IPS-NIHi7 (cell line): ENCODE measurements around the gene RARG.
"Not testable (repeated sequence)": the region's sequence is repeated elsewhere in the genome, so short reads cannot be mapped to it uniquely, and the experiment has no call there.

Experiments
- DNase-seq: peaks from one replicate; pipeline ENCODE4 v3.0.0; 2012; ENCODE audit warnings: mixed read lengths; ENCODE audit errors: extremely low spot score

Gene RARG

DNA sequence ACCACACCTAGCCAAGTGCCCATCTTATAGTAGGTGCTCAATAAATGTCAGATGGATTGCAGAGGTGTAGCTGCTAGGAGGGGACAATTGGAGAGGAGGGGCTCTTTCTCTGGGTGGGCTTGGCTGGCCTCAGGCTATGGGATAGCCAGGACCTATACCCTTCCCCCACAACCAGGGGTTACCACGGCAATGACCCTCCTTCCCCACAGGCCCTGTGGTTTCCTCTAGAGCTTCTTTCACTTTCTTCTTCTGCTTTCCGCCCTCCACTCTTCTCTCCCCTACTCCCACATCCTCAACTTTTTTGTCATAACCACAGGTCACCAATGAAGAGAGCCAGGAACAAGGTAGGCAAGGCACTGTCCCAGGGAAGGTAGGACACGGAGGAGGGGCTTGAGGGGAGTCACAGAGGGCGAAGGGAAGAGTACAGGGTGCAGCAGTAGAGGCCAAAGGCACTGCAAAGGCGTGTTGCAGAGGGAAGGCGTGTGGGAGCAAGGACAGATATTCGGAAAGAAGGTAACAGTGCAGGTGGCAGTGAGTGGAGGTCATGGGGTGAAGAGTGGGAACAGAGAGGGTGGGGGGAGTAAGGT, 23.0 kb downstream of the RARG start:
- DNase-seq = no peak

- no peak for DNase-seq
These were observed 23.6 kb downstream of the RARG start for GRCh38 chr12:53208435-53208834.

GRCh38 chr12:53207042-53207441, 25.0 kb downstream of the RARG start, which contains the start of gene ITGB7:
Gene ITGB7, minus strand, starts transcription at chr12:53207251. Its CDS starts 6,808 bp downstream, at chr12:53200443.
- no peak for DNase-seq

DNA sequence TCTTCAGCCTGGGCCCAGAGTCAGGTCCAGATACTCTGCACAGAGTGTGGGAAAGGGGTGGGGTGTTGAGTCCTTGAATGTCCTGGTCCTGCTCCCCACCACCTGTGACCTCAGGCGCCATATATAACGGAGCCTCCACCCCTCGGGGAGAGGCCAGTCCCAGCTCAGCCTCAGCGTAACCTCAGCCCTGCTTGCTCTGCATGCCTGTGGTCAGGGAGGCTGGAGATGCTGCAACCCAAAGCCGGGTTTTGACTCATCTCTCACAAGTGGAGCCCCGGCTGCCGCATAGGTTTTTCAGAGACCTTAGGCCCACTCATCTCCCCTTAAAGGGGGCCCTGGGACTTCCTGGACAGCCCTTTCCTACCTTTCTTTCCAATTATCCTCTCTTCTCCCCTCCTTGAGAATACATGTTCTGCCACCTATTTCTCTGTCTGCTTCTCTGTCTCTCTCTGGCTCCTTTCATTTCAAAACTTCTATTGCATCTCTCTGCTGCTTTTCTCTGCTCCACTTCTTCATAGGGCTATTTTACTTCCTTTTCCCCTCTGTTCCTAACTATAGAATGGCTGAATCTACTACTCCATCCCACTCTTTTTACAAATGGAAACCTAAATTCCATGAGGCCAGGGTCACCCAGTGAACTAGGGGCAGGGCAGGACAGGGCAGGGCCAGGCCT, 26.1 kb downstream of the RARG start:
- DNase-seq = no peak

DNA sequence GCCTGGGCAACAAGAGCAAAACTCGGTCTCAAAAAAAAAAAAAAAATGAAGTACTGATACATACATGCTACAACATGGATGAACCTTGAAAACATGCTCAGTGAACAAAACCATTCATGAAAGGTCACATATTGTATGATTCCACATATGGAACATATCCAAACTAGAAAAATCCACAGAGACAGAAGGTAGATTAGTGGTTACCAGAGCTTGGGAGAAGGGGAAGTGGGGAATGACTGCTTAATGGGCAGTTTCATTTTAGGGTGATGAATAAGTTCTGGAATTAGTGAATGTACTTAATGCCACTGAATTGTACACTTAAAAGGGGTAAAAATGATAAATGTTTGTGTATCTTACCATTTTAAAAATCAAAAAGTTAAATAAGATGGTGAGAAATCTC, 27.7 kb downstream of the RARG start:
- DNase-seq = no peak

GRCh38 chr12:53202316-53202715, 29.7 kb downstream of the RARG start:
- not testable (repeated sequence) for DNase-seq

DNA sequence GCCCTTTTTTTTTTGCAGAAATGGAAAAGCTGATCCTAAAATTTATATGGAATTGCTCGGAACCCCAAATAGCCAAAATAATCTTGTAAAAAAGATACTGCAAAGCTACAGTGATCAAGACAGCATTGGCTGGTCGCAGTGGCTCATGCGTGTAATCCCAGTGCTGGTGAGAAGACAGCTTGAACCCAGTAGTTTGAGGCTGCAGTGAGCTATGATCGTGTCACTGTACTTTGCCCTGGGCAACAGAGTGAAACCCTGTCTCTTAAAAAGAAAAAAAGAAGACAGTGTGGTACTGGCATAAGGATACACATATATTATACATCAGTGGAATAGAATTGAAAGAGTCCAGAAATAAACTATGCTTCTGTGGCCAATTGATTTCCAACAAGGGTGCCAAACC, 30.4 kb downstream of the RARG start:
- DNase-seq = no peak

- DNase-seq = no peak
These were observed 30.9 kb downstream of the RARG start for GRCh38 chr12:53201177-53201541.

GRCh38 chr12:53200458-53201176, 31.4 kb downstream of the RARG start:
- no peak for DNase-seq

DNA sequence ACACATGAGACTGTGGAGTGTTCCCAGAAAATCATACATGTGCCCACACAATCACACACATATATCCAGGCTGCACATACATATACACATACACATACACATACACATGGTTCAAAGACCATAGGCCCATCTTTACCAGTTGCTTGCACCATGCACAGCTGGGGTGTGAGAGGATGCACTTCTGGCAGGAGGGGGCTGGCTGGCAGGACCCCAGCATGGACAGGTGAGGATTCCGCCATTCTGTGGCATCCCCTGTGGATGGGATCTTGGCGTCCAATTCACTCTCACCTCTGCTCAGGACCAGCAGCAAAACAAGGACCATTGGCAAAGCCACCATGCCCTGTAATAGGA, 31.9 kb downstream of the RARG start:
- no peak for DNase-seq

DNA sequence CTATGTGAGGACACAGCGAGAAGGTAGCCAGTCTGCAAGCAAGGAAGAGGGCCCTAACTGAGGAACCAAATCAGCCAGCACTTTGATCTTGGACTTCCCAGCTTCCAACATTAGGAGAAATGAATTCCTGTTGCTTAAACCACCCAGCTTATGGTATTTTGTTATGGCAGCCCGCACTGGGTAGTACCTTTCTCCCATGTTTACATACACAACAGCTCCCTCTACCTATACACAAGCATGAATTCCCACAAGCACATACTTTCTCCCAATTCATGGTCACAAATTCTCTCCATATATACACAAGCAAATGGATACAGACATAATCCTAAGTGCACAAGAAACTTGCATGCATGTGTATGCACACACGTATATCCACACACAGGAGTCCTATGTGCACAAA, 32.3 kb downstream of the RARG start:
- DNase-seq = no peak

- DNase-seq = no peak
These were observed 33.4 kb downstream of the RARG start for GRCh38 chr12:53198486-53199110.

- DNase-seq = no peak
These were observed 34.9 kb downstream of the RARG start for GRCh38 chr12:53197011-53197640.

GRCh38 chr12:53196486-53196885, 35.5 kb downstream of the RARG start:
- DNase-seq = no peak

- no peak for DNase-seq
These were observed 36.2 kb downstream of the RARG start for GRCh38 chr12:53195516-53196420.

DNA sequence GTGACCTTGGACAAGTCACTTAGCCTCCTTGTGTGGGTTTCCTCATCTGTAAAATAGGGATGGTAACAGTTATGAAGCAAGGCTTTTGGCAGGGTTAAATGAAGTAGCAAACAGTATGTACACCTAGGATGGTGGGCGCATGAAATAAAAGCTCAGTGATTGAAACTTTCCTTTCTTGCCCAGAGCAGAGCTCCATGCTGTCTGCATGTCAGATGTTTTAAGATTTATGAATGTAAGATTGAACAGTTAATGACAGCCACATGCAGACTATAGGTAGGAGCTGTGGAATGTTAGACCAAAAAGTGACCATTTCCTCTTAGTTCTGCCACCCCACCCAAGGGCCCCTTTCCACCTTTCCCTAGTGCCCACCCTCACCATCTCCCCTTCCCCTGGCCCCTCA, 37.0 kb downstream of the RARG start:
- DNase-seq = no peak

DNA sequence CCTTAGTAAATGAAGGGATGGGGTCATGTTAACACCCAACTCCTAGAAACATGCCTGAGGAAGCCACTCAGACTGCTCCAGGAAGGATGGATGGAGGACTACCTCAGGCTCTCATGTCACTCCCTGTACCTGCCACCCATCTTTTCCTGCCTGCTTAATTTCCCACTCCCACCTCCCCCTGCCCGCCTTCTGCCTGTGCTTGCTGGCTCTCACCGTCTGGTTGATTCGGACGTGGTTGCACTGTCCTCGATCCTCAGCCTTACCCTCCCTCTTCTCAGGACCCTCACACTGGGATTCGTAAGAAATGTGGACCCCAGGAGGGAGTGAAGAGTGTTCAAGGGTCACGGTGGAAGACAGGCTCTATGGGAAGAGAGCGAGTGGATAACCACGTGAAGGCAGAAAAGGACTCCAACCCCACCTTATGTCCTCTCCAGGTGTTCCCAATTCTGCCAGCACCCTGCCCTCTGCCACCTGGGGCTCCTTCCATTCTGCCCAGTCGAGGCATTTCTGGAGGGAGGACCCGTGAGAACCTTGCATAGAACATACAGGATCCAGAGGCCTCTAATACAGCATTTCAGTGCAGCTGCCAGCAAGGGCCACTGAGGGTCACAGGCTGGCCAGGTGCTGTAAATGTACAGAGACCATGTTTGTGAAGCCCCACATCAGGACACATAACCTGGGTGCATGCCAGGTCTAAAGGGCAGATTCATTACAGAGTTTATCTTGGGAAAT, 37.9 kb downstream of the RARG start:
- no peak for DNase-seq

GRCh38 chr12:53193040-53193439, 39.0 kb downstream of the RARG start:
- DNase-seq = no peak

DNA sequence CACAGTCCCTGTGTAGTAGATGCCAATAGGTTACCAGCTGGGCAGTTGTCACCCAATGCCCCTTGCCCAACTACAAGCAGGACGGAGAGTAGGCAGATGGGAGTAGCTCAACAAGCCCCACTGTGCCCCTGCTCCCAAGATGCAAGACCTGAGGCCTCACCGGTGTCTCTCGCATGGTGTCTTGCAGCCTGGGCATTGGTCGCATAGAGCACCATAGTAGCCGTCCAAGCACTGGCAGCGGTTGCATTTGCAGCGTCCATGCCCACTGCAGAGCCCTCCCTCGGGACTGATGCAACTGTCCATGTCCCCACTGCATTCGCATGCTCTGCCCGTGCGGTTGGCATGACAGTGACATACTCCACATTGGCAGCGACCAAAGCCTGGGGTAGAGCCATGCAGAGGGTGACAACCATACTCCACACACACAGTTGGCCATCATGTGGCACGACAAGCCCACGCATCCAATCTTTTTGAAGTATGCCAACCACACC, 39.4 kb downstream of the RARG start:
- DNase-seq = no peak

DNA sequence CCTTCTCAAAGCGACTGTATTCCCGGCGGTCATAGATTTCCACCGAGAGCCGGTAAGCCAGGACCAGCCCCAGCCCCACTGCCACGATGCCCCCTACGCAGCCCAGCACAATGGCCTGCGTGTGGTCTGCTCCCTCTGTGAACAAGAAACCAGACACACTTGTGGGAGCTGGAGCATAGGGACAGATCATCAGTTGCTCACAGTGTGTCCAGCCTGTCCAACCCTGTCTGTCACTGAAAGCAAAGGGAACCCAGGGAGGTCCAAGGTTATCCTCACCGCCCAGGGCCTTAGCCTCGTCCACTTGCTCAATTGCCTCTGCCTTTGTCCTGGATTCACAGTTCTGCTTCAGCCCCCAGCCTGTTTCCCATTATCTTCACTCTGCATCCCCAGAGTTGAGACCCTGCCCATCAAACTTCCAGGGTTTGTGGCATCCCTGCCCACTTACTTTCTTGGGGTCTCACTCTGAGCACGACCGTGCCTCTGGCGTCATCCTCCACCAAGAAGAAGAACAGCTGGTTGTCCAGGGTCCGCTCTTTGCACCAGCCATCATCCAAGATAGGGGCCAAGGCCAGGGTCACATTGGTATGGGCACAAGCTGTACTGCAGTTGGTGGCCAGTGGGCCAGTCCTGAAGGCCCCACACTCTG, 40.0 kb downstream of the RARG start:
- DNase-seq = no peak
